ENCODE data around the gene ZMYM4.

The ZMYM4 gene

GRCh38 chr1:35408925-35409324, 140.4 kb downstream of the ZMYM4 start:
- DNase-seq: no peak

DNA sequence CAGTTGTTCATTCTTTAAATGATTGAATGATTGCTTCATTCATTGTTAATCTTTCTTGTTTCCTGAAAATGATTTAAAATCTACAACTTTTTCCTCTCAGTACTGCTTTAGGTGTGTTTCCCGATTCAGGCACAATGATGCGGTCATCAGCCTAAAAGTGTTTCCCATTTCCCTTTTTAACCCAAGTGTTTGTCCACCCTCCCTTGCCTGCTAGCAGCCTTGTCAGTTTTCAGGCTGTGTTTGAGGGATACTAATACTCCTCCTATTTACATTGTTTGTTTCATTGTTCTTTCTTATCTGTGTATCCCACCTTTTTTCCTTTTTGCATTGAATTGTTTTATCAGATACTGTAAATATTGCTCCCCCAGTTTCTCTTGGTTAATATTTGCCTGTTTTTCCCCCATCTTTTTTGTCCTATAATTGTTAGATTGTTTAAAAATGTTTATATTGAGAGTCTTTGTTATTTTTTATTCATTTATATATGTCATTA, 157.6 kb downstream of the ZMYM4 start:
- DNase-seq: no peak

- no peak for DNase-seq
Observed at GRCh38 chr1:35428360-35428759, 159.9 kb downstream of the ZMYM4 start.

DNA sequence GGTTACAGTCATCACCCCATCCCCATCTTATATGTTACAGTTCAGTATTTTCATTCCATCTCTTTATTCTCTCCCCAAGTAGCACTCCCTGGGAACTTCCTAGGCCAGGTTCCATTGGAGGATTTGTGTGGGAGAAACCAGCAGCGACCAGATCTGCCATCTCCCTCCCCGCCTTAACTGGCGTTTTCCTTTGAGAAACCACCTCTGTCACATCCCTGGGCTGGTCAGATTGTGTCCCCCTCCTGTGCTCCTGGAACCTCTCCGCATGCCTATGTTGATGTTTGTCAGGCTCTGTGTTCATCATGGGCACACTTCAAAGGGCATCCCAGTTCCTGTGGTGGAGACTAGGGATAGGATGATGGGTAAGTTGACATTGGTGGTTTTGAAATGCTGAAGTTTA, 162.3 kb downstream of the ZMYM4 start:
- peak in 1 of 2 experiments; percentile 11 for DNase-seq

DNA sequence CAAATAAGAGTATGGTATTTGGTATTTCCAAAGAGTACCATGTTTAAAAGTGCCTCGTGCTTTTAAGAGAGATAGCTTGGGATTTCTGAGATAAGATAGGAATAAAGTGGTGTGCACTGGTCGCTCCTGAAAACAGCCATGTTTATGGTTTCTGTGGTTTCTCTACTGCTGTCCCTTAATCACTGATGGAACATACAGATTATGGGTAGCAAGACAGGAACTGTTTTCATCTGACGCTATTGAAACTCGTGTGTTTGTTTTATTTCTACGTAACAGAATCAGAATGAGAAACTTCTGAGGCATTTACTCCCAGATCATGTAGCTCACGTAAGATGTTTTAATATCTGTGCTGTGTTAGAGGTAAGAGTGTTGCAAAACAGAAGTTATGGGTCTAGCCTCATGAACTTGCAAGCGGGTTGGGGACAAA, 162.7 kb downstream of the ZMYM4 start:
- DNase-seq: no peak

- no peak for DNase-seq
Observed at GRCh38 chr1:35432231-35432630, 163.7 kb downstream of the ZMYM4 start.

GRCh38 chr1:35433714-35434113, 165.2 kb downstream of the ZMYM4 start:
- no peak for DNase-seq

GRCh38 chr1:35434703-35435102, 166.2 kb downstream of the ZMYM4 start:
- no peak for DNase-seq

- DNase-seq: no peak
Observed at GRCh38 chr1:35436078-35436477, 167.6 kb downstream of the ZMYM4 start.

DNA sequence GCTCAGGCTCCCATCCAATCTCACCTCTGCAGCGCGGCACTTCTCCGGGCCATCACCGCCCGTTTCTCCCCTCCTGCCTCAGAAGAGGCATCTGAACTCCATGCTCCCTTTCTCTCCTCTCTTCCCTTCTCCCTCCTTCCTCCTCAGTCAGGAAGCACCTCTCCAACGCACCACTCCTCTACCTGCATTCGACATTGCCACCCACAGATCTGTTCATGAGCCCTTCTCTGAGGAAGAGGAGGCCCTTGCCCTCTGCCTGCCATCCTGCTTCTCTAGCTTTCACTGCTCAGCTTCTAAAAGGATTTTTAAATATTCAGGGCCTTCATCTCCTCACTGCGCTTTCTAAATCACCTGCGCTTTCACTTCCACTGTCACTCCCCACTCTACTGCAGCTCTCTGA, 168.7 kb downstream of the ZMYM4 start:
- DNase-seq: no peak

GRCh38 chr1:35439626-35440025, 171.1 kb downstream of the ZMYM4 start:
- DNase-seq: no peak

DNA sequence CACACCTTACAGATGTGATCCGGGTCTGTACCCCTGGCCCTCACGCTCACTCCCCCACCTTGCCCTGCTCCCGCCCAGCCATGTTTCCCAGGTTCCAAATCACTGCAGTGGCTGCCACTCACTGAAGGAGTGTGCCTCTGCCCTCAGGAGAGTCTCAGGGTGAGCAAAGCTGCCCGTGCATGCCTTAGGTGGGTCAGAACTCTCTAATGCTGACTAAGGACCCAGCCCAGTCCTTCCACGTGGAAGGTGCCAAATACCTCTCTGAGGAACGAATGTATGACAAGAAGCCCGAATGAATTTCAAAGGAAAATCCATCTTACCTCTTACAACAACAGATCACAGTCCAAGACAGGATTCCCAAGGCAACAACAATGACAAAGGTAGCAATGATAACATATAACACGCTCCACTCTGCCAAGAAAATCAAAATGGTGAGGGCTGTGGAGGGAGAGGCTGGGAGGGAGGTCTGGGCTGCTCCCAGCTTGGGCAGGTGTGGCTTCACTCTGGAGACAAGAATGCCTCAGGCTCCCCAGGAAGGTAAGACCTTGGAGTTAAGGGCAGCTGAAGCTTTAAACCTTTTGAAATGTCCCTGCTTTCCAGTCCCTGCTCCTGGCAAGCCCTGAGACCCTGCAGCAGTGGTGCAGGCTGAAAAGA, 173.5 kb downstream of the ZMYM4 start:
- DNase-seq: no peak

DNA sequence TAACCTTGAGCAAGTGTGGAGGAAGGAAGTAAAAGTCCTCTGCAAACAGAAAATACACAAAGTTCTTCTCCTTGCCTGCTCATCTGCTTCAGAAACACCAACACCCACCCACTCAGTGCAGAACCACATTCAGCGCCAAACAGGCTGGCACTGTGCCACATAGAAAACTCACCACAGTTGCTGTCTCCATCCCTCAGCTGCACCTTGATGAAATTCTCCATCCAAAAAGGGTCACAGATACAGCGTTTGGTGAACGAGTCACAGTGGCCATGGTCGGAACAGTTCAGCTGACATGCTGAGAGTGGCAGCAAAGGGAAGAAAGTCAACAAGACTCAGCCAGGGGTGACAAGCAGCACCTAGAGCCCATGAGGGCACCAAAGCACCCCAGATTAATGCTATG, 174.2 kb downstream of the ZMYM4 start:
- DNase-seq: peak; percentile 52 to 64

- no peak for DNase-seq
Observed at GRCh38 chr1:35443768-35444518, 175.4 kb downstream of the ZMYM4 start.

DNA sequence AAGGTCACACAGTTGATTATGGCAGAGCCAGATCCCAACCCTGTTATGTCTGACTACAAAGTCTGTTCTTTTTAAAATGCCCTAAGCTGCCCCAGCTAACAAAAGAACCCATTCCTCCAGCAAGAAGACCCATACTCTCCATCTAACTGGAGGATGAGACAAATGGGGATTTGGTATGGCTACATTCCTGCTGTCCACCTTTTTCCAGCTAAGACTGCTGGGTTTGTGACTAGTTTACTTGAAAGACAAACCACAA, 175.9 kb downstream of the ZMYM4 start:
- DNase-seq: no peak

DNA sequence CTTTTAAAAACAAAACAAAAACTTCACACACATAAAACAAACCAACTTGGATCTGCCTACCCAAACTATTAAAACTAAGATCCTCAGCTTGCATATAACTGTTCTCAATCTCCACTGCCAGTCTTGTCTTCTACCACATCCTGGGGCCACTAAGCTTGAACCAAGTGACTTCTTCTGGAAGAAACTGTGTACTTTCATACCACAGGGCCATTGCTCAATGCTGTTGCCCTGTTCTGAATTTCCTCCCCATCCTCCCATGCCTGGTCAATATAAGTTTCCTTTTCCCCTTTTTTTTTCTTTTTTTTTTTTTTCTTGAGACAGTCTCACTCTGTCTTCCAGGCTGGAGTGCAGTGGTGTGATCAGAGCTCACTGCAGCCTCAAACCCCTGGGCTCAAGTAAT, 178.8 kb downstream of the ZMYM4 start:
- DNase-seq: no peak

DNA sequence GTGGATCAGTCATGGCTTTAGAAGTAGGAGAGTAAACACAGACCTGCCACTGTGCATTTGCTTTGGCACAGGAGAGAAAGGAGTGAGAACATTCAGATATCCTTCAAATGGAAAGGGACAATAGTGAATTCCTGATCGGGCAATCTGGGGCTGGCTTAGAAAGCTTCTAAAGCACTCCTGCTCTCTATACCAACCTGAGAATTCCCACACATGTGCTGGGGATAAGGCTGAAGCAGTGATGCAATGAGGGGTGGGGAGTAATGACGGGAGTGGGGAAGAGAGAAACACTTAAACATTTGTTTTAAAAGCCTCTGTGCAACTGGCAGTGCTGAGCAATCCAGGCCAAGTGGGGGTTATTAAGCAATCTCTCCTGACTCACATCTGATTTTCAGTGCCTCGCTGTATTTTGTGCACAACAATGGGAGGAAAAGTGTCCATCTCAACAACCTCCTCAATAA, 179.9 kb downstream of the ZMYM4 start:
- DNase-seq: no peak

- DNase-seq: no peak
Observed at GRCh38 chr1:35449334-35450008, 181.0 kb downstream of the ZMYM4 start.

- DNase-seq: peak; percentile 82 to 88
Observed at GRCh38 chr1:35451125-35451528, 182.6 kb downstream of the ZMYM4 start.

- DNase-seq: no peak
Observed at GRCh38 chr1:35452106-35452774, 183.7 kb downstream of the ZMYM4 start.

DNA sequence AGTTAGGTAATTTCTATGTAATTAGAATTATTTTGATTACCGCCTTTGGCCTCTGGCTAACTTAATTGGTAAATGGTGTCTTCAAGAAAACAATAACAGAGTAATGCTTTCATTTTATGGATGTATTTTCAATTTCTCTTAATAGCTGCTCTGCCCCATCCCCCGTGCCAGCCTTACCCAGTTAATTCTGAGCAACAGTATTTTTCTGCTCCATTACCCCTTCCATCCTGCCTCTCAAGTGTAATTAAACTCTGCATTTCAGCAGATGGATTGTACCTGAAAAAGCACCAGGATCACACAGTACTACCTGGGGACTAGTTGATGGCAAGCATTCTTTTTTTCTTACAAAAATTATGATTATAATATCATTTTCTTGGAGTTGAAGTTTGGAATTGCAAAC, 184.5 kb downstream of the ZMYM4 start:
- DNase-seq: no peak

GRCh38 chr1:35454176-35454575, 185.7 kb downstream of the ZMYM4 start:
- DNase-seq: no peak

GRCh38 chr1:35454616-35455015, 186.1 kb downstream of the ZMYM4 start:
- DNase-seq: no peak

DNA sequence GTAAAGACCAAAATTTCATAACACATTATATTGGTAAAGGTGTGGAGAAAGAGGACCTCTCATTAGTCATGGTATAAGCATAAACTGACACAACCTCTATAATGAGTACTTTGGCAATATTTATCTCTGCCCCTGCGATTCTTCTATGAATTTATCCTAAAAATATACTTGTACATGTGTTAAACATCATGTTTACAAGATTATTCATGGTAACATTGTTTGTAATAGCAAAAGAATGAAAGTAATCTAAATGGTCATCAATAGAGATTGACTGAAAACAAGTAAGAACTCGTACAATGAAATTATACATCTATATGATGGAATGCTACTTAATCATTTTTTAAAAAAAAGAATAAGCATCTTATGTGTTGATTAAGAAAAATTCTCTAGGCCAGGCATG, 192.3 kb downstream of the ZMYM4 start:
- no peak for DNase-seq
